KOPT-K1 (cell line): Measurements from ENCODE around the gene RASSF5.

Experiments used
- H3K27ac ChIP-seq: fragments of 200-600 bp; sonication (generic); 2 replicates; pipeline ENCODE4 v1.5.1; 2016; ENCODE audit warnings: antibody characterized with exemption, mild to moderate bottlenecking, low read depth, low read length; ENCODE audit not compliant: poor library complexity, severe bottlenecking
- H3K36me3 ChIP-seq: fragments of 200-600 bp; sonication (generic); 2 replicates; pipeline ENCODE4 v1.5.1; 2017; ENCODE audit warnings: antibody characterized with exemption, mild to moderate bottlenecking, low read length, moderate library complexity; ENCODE audit not compliant: insufficient read depth
- H3K9me3 ChIP-seq: fragments of 200-600 bp; sonication (generic); 2 replicates; pipeline ENCODE4 v1.5.1; 2017; ENCODE audit warnings: antibody characterized with exemption, low read length, mild to moderate bottlenecking; ENCODE audit not compliant: insufficient read depth, poor library complexity, severe bottlenecking

The RASSF5 gene

DNA sequence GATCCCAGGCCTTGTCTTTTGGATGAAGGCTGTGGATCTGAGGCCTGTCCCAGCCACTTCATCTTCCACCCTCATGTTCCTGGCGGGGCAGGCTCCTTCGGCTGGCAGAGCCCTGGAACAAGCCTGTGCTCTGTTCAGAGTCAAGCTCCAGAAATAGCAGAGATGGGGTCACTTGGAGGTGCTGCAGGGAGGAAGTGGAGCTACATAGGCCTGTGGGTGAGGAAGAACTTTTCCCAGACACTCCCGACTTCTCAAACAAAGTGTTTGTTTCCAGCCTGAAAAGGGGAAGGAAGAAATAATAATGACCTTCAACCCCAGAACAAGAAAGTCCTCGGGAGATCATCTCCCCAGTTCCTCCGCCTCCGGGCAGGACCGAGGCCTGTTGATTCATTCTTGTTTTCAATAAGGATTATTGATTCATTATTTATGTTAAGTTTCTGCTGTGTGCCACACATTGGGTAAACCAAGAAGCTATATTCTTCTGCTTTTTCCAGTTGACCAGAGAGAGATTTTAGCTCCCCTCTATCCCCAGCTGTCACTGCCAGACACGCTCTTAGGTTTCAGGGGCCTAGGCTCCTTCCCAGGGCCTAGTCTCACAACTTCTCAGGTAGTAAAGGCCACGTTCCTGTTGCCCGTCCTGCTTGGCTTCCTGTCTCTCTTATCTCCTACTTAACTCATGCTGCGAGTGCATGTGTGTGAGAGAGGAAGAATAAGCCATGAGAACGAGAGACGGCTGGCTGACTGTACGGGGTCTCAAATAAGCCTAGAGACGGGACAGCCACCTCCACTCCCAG, 20.1 kb upstream of the RASSF5 start:
- H3K27ac ChIP-seq: no peak overlapping the region
- H3K9me3 ChIP-seq: no peaks in the 10 kb centered on the region
- peaks cover 91% of the 10 kb centered on the region for H3K36me3 ChIP-seq

DNA sequence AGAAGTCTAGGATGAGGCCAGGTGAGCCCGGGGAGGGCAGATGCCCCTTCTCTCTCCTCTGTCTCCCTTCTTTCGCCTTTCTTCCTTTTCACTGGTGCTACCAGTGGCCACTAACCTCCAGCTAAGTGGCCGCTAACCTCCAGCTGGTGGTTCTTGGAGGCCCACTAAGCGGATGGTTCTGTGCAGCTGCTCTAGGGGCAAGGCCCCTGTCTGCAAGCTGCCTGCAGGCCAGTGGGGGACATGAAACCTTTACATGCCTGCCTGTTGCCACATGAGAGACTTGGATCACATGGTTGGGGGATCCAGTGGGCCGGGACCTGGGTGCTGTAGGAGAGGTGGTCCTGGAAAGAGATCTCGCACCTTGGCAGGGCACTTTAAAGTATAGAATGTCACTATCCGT, 19.4 kb upstream of the RASSF5 start:
- peaks cover 91% of the 10 kb centered on the region for H3K36me3 ChIP-seq
- H3K27ac ChIP-seq: no peak overlapping the region
- no peaks in the 10 kb centered on the region for H3K9me3 ChIP-seq

GRCh38 chr1:206488466-206488865, 18.9 kb upstream of the RASSF5 start:
- Histone ChIP-seq H3K36me3 (peaks cover 91% of the 10 kb centered on the region), H3K27ac (no peak overlapping the region), H3K9me3 (no peaks in the 10 kb centered on the region)

GRCh38 chr1:206489980-206490770, 17.2 kb upstream of the RASSF5 start:
- H3K36me3 ChIP-seq: peaks cover 92% of the 10 kb centered on the region
- no peak overlapping the region for H3K27ac ChIP-seq

DNA sequence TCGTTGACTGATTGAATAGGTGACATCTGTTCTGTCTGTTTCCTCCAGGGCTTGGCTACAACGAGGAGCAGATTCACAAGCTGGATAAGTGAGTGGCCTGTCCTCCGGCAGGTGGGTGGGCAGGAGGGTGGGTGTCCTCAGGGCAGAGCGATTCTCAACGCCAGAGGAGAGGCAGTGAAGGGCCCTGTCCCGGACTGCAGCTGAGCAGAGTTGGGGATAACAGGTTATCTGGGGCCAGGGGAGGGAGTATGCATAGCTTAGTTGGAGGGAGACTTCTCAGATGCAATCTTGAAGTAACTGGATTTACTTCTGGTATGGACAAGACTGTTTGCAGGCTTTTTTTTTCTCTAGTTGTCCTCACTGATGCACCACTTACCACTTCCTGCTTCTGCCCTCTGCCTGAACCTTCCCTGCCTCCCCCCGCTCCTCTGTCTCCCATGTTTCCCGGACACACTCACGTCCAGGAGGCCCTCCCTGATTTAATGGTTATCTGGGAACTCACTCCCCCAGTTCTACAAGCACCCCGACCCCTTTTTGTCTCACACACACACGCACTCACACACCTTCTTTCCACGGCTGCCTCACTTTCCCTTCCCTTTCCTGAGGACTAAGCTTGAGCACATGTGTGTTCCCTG, 16.4 kb upstream of the RASSF5 start:
- no peak overlapping the region for H3K27ac ChIP-seq
- H3K36me3 ChIP-seq: peaks cover 92% of the 10 kb centered on the region
- H3K9me3 ChIP-seq: no peaks in the 10 kb centered on the region

More at GRCh38 chr1:206489980-206490770, 17.2 kb upstream of the RASSF5 start:
- H3K9me3 ChIP-seq: no peaks in the 10 kb centered on the region

DNA sequence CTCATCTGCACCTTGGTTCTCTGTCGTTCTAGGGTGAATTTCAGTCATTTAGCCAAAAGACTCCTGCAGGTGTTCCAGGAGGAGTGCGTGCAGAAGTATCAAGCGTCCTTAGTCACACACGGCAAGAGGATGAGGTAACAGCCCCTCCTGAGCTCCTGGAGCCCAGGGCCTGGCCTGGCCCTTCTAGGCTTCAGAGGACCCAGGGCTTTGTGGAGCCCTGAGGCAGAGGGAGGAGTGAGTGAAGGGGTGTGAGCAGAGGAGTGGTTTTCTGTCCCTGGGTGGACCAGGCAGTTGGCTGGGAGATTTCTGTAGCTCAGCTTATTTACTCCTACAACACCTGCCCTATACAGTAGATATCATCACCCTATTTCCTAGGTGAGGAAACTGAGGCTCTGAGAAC, 15.7 kb upstream of the RASSF5 start:
- Histone ChIP-seq H3K9me3 (no peaks in the 10 kb centered on the region), H3K36me3 (peaks cover 92% of the 10 kb centered on the region), H3K27ac (no peak overlapping the region)

DNA sequence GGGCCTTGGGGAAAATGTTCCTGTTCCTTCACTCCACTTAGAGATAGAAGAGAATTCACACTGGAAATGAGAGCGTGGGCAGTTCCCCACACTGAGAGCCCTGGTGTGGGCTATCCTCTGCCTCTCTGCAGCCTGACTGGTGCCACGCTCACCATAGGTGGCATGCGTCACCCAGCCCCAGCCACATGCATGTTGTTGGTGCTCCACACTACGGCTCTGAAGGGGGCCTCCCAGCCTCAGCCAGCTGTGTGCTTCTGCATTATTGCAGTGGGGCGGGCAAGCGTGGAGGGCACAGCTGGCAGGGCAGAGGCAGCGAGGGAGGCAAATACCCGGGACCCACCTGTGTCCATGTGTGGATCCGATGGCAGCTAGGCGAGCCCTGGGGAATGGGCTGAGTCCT, 14.7 kb upstream of the RASSF5 start:
- Histone ChIP-seq H3K36me3 (peaks cover 92% of the 10 kb centered on the region), H3K9me3 (no peaks in the 10 kb centered on the region), H3K27ac (no peak overlapping the region)

GRCh38 chr1:206493279-206493678, 14.1 kb upstream of the RASSF5 start:
- Histone ChIP-seq H3K36me3 (peaks cover 92% of the 10 kb centered on the region), H3K9me3 (no peaks in the 10 kb centered on the region), H3K27ac (no peak overlapping the region)

DNA sequence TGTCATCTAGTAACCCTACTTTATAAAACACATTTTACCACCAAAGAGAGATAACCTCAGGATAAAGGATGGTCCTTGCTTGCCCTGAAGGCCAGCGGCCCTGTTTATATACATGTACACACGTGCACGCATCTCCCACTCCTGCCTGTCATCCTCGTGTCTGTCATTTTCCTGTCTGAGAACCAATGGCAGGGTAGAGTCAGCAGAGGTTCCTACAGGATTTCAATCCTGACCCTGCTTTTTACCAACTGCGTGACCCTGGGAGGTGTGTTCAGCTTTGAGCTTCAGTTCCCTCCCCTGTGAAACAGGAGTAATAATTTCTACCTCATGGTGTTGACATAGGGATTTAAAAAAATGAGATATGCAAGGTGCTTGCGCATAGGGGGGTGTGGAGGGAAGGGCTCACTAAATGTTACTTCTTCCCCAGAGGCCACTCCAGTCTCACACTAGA, 12.3 kb upstream of the RASSF5 start:
- Histone ChIP-seq H3K36me3 (peaks cover 92% of the 10 kb centered on the region), H3K9me3 (no peaks in the 10 kb centered on the region), H3K27ac (no peak overlapping the region)

DNA sequence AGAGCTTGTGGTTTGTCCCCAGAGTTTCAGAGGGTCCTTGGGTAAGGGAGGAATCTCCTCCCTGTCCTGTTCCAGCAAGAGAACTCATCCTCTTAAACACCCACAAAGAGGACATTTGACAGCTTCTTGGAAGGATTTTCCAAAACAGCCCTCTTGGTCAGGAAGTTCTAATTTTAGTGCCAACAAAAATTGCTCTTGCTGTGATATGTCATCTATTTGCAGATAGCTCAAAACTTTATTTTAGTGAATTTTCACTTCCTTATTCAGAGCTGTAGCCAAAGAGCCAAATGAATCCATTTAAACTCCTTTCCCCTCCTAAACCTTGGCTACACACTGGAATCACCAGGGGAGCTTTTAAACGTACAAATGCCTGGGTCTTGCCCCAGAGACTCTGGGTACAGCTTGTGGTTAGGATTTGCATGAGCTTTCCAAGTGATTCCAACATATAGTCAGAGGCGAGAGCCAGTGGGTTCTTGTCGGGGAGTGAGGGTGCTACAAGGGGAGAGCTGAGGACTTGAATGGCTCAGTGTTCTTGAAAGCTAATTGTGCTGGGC, 11.8 kb upstream of the RASSF5 start:
- Histone ChIP-seq H3K27ac (no peak overlapping the region), H3K9me3 (no peaks in the 10 kb centered on the region), H3K36me3 (peaks cover 88% of the 10 kb centered on the region)

- Histone ChIP-seq H3K36me3 (peaks cover 81% of the 10 kb centered on the region), H3K27ac (no peak overlapping the region), H3K9me3 (no peaks in the 10 kb centered on the region)
Measured at GRCh38 chr1:206496131-206496793, 11.1 kb upstream of the RASSF5 start.

GRCh38 chr1:206497363-206497762, 10.0 kb upstream of the RASSF5 start:
- H3K36me3 ChIP-seq: peaks cover 70% of the 10 kb centered on the region
- no peaks in the 10 kb centered on the region for H3K9me3 ChIP-seq
- no peak overlapping the region for H3K27ac ChIP-seq

GRCh38 chr1:206497774-206498173, 9.6 kb upstream of the RASSF5 start:
- Histone ChIP-seq H3K36me3 (peaks cover 66% of the 10 kb centered on the region), H3K9me3 (no peaks in the 10 kb centered on the region), H3K27ac (no peak overlapping the region)

- Histone ChIP-seq H3K27ac (no peak overlapping the region), H3K9me3 (no peaks in the 10 kb centered on the region), H3K36me3 (peaks cover 57% of the 10 kb centered on the region)
Measured at GRCh38 chr1:206498685-206499084, 8.6 kb upstream of the RASSF5 start.
